ENCODE results near the gene SYP. TPM values are rescaled to one million over a fixed set of nuclear protein-coding genes. Genes with fewer than 3 reads are reported as not detected.

The SYP gene
- total RNA-seq, 1 donor from 2014 or later: 1.8 TPM

DNA sequence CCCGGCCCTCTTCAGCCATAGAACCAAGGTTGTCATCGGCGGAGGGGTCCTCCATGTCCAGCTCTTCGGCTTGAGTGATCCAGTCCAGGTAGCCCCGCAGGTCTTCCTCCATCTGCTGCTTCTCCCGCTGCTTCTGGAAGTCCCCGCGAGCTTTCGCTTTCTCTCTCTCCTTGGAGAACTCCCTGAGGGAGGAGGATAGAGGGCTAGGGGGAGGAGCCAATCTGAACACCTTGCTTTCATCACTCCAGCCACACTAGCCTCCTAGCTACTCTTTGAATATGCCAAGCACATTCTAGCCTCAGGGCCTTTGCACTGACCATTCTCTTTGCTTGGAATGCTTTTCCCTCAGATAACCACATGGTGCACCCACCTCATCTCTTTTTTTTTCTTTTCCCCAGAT, 27.0 kb upstream of the SYP start:
- TF ChIP-seq, protein P1, sequence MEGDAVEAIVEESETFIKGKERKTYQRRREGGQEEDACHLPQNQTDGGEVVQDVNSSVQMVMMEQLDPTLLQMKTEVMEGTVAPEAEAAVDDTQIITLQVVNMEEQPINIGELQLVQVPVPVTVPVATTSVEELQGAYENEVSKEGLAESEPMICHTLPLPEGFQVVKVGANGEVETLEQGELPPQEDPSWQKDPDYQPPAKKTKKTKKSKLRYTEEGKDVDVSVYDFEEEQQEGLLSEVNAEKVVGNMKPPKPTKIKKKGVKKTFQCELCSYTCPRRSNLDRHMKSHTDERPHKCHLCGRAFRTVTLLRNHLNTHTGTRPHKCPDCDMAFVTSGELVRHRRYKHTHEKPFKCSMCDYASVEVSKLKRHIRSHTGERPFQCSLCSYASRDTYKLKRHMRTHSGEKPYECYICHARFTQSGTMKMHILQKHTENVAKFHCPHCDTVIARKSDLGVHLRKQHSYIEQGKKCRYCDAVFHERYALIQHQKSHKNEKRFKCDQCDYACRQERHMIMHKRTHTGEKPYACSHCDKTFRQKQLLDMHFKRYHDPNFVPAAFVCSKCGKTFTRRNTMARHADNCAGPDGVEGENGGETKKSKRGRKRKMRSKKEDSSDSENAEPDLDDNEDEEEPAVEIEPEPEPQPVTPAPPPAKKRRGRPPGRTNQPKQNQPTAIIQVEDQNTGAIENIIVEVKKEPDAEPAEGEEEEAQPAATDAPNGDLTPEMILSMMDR (IDR thresholded peaks at IDR 0.05; ENCODE audit: unreplicated experiment): no peak
- Mint-ChIP-seq H3K4me1 (ENCODE audit: unreplicated experiment) (no peaks in the 10 kb centered on the region), H3K27me3 (ENCODE audit: unreplicated experiment) (peaks cover 7% of the 10 kb centered on the region), H3K9me3 (ENCODE audit: unreplicated experiment) (no peaks in the 10 kb centered on the region), H3K4me3 (ENCODE audit: unreplicated experiment) (no peak overlapping the region), H3K27ac (ENCODE audit: unreplicated experiment) (no peak overlapping the region), H3K36me3 (ENCODE audit: low read depth, unreplicated experiment) (no peaks in the 10 kb centered on the region)
- no peak for DNase-seq (ENCODE audit: low spot score)

DNA sequence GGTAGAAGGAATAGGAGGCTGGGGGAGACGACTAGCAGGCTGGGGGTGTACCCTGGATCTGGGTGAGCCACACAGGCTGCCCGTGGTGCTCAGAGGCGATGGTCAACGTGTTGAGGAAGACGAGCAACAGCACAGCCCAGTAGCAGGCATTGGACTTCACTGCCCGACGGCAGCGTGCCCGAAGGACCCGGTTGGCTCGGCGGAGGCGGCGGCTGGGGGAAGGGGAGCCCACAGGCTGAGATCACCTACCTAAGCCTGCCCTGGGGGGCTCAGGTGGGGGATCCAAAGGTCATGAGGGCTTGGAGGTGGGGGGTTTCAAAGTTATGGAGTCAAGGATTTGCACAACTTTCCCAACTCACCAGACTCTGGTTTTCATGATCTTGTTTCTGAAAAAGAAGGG, 25.9 kb upstream of the SYP start:
- H3K4me1 Mint-ChIP-seq (ENCODE audit: unreplicated experiment): no peaks in the 10 kb centered on the region

DNA sequence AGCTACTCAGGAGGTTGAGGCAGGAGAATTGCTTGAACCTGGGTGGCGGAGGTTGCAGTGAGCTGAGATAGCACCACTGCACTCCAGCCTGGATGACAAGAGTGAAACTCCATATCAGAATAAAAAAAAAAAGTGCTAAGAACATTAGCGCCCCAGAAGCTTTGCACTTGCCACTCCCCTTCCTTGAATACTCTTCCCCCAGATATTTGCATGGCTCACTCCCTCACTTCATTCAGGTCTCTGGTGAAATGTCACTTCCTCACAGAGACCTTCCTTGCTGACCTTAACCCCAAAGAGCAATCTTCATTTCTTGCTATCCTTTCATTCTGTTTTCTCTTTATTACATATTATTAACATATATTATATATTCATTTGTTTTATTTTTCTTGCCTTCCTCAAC, 21.9 kb upstream of the SYP start:
- Mint-ChIP-seq H3K9me3 (ENCODE audit: unreplicated experiment) (no peaks in the 10 kb centered on the region), H3K27ac (ENCODE audit: unreplicated experiment) (no peak overlapping the region), H3K27me3 (ENCODE audit: unreplicated experiment) (peaks cover 5% of the 10 kb centered on the region), H3K4me1 (ENCODE audit: unreplicated experiment) (no peaks in the 10 kb centered on the region), H3K36me3 (ENCODE audit: low read depth, unreplicated experiment) (no peaks in the 10 kb centered on the region), H3K4me3 (ENCODE audit: unreplicated experiment) (no peak overlapping the region)
- TF ChIP-seq, protein P1 (IDR thresholded peaks at IDR 0.05; ENCODE audit: unreplicated experiment): no peak
- DNase-seq (ENCODE audit: low spot score): no peak

More for the DNA sequence above, 25.9 kb upstream of the SYP start:
- Mint-ChIP-seq H3K4me3 (ENCODE audit: unreplicated experiment) (no peak overlapping the region), H3K27ac (ENCODE audit: unreplicated experiment) (no peak overlapping the region), H3K36me3 (ENCODE audit: low read depth, unreplicated experiment) (no peaks in the 10 kb centered on the region), H3K27me3 (ENCODE audit: unreplicated experiment) (peaks cover 7% of the 10 kb centered on the region), H3K9me3 (ENCODE audit: unreplicated experiment) (no peaks in the 10 kb centered on the region)
- DNase-seq (ENCODE audit: low spot score): no peak
- TF ChIP-seq, protein P1 (IDR thresholded peaks at IDR 0.05; ENCODE audit: unreplicated experiment): no peak

DNA sequence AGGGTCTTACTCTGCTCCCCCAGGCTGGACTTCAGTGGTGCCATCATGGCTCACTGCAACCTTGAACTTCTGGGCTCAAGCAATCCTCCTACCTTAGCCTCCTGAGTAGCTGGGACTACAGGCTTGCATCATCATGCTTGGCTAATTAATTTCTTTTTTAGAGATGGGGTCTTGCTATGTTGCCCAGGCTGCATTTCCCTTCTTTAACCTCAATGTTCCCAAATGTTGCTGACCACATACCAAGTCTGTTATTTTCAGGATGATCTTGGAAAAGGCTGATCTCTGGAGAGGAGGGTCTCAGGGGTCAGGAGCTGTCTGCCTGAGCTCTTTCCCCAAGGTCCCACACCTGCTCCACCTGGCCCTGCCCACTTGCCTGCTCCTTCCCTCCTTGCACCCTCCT, 20.1 kb upstream of the SYP start:
- TF ChIP-seq, protein P1 (IDR thresholded peaks at IDR 0.05; ENCODE audit: unreplicated experiment): no peak

GRCh38 chrX:49214996-49215526, 15.1 kb upstream of the SYP start:
- DNase-seq (ENCODE audit: low spot score): no peak
- no peaks in the 10 kb centered on the region for H3K36me3 Mint-ChIP-seq (ENCODE audit: low read depth, unreplicated experiment)
- H3K27me3 Mint-ChIP-seq (ENCODE audit: unreplicated experiment): peaks cover 12% of the 10 kb centered on the region
- TF ChIP-seq, protein P1 (IDR thresholded peaks at IDR 0.05; ENCODE audit: unreplicated experiment): no peak
- H3K27ac Mint-ChIP-seq (ENCODE audit: unreplicated experiment): no peak overlapping the region
- no peaks in the 10 kb centered on the region for H3K4me1 Mint-ChIP-seq (ENCODE audit: unreplicated experiment)
- H3K9me3 Mint-ChIP-seq (ENCODE audit: unreplicated experiment): no peaks in the 10 kb centered on the region
- no peak overlapping the region for H3K4me3 Mint-ChIP-seq (ENCODE audit: unreplicated experiment)

More for the DNA sequence above, 20.1 kb upstream of the SYP start:
- no peaks in the 10 kb centered on the region for H3K9me3 Mint-ChIP-seq (ENCODE audit: unreplicated experiment)
- no peak overlapping the region for H3K4me3 Mint-ChIP-seq (ENCODE audit: unreplicated experiment)
- peaks cover 10% of the 10 kb centered on the region for H3K27me3 Mint-ChIP-seq (ENCODE audit: unreplicated experiment)
- no peak overlapping the region for H3K27ac Mint-ChIP-seq (ENCODE audit: unreplicated experiment)
- no peaks in the 10 kb centered on the region for H3K36me3 Mint-ChIP-seq (ENCODE audit: low read depth, unreplicated experiment)
- H3K4me1 Mint-ChIP-seq (ENCODE audit: unreplicated experiment): no peaks in the 10 kb centered on the region
- no peak for DNase-seq (ENCODE audit: low spot score)

Data from endothelial cell (in vitro differentiated cells).